GM21717 (cell line): ENCODE measurements around the gene B3GAT2.

Experiments
- ATAC-seq: cut with Tn5 transposase; IDR thresholded peaks from one replicate; pipeline ENCODE4 v1.9.1; 2021; ENCODE audit warnings: mild to moderate bottlenecking, moderate library complexity; ENCODE audit not compliant: unreplicated experiment

B3GAT2 gene

DNA sequence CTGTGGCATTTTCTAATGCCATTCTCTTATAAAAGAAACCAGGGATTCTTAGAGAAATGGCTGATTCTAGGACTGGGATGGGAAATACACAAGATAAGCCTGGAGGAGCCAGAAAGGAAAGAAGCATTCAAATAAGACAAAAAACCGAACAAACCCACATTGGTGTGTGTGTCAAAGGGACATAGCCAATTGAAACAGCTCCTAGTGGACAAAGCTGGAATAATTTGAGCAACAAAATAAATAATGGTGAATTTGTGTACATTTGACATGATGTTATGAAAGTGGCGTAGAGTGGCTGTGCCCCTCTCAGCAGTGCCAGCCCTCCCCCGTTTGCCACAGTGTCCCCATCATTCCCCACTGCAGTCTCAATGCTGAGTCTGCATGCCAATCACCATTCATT lies 55.5 kb downstream of the B3GAT2 start:
- ATAC-seq: no peak

DNA sequence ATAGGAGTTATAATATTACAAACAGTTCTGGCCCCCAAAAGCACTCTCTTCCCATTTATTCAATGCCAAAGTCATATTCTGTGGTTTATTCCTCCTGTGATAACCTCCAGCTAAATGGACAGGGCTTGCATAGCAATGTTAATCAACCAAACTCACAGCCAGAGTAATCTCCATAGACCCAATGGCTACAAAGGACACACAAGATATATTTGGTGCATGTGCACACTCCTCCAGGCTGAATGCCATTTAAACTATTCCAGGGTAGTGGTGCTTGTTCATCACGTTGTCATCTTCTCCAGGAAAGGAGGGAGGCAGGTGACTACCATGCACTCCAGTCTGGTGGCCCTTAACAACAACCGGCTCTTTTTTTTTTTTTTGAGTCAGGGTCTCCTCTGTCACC lies 56.8 kb downstream of the B3GAT2 start:
- no peak for ATAC-seq

DNA sequence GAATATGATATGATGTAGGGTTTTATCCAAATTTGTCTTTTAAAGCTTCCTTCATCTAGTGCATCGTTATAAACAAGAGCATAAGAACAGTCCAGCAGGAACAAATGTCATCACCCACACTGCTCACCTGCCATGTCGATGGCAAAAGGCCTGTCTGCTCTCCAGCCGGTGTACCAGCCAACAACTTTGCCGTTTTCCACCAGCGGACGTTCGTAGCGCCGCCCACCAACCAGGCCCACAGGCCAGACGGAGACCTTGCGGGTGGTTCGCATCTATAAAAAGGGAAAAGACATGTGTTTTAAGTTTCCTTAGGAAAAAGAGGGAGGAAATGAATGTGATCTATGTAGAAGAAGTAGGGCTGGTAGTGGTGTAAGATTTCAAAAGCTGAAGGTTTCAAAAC lies 62.9 kb downstream of the B3GAT2 start:
- ATAC-seq: no peak

DNA sequence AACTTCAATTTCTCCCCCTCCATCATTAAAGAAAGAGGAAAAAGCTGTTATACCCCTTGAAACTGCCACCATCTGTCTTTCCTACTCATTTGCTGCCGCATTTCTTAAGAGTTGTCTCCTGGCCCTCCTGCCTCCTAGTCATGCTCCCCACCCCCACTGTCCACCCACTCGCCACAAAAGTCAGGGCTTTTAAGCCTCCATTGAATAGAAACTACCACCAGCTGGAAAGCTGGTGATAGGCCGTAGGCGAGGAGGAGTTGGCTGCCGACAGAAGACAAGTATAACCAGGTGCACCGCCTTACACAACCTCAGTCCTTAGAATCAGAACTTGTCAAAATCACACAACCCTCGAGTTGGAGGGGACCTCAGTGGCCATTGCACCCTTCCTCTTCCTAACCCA lies 67.6 kb downstream of the B3GAT2 start:
- ATAC-seq: no peak

DNA sequence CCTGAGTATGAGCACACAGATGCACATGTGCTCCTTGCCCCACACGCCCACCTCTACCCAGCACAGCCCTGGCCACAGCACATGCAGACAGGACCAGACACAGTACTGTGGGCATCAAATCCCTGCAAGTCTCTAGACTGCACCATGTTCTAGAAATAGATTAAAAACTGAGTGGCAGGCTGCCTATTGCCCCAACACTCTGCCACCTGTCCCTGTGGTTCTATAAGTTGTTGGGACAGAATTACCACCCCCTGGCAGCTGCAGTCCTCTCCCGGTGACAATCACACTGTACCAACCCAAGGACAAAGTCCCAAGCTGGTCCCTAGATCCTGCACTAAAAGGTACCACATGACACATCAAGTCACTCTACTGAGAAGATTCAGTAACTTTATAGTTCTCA lies 70.2 kb downstream of the B3GAT2 start:
- ATAC-seq: no peak

DNA sequence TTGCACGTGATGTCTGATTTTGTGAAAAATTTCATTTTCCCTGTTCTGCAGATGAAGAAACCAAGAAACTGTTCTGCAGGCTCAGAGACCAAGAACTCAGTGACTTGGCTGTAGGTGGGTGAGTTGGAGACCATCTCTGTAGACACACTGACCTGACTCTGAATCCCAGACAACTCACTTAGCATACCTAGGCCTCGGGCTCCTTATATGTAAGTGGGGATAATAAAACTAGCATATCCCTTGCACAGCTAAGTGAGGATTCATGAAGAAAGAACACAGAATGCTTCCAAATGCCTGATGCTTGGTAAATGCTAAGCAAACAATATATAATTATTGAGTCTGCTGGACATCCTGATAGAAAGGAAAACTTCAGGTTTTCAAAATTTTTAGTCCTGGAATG lies 70.8 kb downstream of the B3GAT2 start:
- no peak for ATAC-seq

DNA sequence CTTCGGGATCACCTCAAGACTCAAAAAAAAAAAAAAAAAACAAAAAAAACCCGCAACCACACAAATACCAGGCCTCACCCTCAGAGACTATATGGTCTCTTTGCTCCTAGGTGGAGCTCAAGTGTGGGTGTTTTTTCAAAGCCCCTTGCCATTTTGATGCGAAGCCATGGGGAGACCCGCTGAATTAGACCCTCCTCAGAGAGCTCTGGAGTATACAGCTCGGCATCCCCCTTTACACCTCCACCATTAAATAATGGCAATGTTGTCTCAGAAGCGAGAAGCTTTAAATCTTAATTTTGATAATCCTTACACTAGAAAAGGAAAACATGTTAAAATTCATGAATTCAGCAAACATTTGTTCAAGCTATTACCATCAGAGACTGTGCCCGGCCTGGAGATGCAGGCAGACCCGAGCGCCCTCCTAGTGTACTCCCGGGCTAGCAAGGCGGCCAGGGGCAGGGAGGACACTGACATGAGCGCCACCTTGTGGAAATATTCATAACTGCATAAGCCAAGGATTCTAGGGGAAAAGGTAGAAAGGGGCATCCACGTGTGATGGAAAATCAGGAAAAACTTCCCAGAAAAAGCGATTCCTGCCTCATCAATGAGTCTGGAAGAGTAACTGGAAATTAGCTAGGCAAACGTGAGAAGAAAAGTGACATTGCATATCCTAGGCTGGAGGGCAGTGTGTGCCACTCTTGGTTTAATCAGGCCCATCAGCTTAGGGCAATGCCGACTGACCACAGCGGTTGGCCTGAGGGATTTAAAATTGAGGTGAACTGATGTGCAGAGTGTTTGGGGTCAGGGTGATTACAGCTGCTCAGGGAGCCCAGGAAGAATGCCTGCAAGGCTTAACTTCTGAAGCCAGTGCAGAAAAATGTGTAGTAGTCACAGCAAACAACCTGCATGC lies 72.5 kb downstream of the B3GAT2 start:
- ATAC-seq: peak; percentile 68

DNA sequence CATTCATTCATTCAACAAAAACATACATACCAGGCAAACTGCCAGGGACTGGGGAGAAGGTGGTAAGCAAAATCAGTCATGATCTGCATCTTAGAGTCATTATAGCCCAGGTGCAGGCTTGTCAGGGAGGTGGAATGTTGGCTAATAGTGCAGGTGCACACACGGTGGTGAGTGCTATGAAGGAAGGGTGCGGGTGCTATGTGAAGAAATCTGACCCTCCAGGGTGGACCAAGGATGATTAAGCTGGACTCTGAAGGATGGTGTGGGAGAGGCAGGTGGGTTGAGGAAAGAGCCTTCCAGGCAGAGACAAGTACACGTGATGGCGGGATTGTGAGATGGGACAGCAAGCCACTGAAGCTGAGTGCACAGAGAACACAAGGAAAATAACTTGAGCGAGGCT lies 77.4 kb downstream of the B3GAT2 start:
- ATAC-seq: no peak

DNA sequence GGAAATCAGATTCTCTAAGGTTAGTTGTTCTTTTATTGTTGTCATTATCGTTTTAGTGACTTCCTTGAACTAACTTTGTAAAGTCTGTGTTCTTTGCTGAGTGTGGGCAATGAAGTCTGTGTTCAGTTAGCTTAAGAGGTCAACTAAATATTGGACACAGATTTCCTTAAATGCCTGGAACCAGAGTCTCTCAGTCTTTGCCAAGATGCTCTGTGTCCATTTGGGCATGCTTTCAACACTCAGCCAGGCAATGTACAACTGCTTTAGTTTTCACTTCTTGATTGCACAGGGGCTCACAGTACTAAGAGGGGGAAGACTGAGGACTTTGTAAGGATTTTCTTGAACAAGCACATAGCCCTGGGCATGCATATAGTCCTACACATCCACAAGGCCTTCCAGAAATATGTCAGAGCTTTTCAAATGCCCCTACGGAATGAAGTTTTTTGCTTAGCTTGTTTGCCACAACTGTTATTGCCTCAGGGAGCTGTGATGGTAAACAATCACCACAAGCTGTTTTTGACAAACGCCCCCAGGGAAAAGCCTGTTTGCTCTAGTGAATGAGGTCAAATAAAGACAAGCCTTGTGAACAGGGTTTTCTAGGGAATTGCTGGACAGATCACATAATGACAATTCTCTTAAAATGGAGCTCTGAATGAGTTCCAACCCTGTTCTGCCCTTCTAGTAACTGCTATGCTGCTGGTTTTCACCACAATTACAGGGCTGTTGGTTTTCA lies 82.5 kb downstream of the B3GAT2 start:
- no peak for ATAC-seq

DNA sequence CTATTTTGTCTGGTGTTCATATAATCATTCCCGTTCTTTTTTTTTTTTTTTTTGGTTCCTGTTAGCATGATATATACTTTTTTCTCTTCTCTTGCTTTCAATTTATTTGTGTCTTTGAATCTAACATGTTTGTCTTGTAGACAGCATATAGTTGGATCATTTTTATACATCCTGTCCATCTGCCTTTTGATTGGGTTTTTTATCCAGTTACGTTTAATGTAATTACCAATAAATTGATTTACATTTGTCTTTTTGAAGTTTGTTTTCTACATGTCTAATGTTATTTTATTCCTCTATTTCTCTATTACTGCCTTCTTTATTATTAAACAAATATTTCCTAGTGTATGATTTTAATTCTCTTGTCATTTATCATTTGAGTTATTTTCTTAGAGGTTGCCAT lies 84.4 kb downstream of the B3GAT2 start:
- ATAC-seq: no peak

DNA sequence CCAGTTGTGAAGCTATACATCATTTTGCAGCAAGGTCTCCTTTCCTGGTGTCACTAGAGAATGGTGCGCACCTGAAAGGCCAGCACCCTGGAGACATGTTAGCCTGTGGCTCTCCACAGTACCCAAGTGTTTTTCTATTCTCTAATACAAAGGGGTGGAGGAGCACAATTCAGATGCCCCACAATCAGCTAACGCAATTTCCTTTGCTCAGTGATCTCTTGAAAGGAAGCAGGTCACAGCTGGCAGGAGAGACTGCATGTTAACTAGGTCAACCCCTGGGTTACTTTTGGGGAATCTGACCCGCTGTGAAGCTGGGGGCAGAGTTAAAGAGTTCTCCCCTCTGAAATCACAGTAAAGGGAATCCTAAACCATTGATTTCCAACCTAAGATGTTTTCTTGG lies 92.5 kb downstream of the B3GAT2 start:
- ATAC-seq: no peak

DNA sequence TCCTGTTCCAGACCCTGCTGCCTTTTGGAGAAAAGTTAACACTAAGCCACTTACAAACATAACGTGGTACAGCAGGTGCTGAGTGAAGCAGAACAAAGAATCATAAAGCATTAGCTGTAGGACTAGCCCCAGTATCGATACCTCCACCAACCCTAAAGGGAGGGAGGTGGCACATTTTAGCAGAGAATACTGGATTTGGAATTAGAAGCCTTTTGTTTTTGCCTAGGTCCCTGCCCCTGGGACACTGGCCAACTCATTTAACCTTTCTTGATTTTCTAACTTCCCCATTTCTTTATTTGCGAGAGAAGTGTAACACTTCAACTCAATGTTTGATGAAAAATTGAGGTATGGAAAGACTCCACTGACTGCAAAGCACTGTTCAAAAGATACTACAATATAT lies 93.5 kb downstream of the B3GAT2 start:
- ATAC-seq: no peak

DNA sequence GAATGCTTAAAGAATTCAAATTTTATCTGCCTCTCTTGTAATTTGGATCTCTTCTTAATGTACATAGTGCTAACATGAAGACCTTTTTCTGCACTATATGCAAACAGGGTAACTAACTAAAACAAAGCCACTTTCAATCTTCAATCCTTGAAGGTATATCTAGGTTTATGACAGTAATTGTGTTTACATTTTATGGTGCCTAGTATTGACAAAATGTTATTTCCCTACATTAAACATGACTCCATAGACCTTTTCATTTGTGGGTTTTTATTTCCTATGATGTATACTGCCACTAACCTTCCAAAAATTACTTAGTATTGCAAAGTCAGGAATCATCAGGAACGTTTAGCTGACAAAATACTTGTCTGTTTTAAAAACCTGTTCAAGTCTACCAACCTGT lies 95.9 kb downstream of the B3GAT2 start:
- no peak for ATAC-seq

DNA sequence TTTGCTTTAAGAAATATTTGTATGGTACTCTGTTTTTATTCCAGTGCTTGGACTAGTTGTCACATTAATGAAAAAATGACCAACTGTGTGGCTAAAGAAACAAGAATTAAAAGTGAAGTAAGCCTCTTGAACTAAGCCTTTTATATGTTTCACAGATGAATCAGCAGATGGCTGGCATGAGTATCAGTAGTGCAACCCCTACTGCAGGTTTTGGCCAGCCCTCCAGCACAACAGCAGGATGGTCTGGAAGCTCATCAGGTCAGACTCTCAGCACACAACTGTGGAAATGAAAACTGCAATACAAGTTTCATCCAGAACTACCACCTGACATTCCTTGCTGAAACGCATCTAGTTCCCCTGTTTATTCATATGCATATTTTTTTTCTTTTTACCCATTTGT lies 96.8 kb downstream of the B3GAT2 start:
- no peak for ATAC-seq

DNA sequence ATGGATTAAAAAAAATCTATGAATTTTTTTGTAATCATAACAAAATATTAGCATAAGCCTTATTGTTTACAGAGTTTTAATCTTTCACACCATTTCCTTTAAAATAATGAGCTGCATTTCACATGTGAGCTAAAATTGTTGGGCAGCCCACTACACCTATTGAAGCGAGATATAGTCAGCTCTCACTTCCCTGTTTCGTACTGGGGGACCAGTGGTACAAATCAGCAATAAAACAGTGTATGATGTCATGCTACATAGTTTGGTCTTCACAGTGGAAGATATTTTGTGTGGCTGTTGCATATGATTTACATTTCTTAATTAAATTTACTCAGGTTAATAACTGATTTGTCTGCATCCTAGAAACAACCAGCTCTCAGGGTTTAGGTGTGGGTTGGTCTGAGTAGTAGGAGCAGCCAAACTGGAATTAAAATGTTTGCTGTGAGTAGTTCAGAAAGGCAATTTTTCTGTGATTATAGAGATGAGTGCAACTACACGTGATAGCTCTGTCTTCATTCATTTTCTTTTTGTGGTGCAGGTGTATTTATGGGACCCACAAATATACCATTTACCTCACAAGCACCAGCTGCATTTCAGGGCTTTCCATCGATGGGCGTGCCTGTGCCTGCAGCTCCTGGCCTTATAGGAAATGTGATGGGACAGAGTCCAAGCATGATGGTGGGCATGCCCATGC lies 99.3 kb downstream of the B3GAT2 start:
- peak; percentile 98 for ATAC-seq

DNA sequence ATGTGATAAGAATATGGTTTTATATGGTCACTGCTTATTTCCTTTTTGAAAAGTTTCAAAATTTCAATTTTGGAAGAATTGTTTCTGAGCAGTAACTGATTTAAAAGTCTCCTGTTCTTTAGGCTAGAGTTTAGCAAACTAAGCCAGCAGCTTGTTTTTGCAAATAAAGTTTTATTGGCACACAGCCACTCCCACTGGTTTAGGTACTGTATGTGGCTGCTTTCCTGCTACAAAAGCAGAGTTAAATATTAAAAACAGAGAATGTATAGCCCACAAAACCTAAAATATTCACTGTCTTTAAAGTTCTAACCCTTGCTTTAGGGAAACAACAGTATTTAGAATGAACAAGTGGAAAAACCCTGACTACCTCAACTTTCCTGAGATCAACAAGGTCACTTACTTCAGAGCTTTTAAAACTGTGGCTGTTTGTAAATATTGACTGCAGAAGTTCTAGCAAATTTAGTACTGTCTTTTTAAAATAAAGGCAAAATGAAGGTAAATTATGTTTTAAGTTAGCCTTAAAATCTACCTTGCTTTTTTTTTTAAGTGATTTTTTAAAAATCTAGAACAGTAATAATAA lies 104.1 kb downstream of the B3GAT2 start:
- ATAC-seq: no peak

DNA sequence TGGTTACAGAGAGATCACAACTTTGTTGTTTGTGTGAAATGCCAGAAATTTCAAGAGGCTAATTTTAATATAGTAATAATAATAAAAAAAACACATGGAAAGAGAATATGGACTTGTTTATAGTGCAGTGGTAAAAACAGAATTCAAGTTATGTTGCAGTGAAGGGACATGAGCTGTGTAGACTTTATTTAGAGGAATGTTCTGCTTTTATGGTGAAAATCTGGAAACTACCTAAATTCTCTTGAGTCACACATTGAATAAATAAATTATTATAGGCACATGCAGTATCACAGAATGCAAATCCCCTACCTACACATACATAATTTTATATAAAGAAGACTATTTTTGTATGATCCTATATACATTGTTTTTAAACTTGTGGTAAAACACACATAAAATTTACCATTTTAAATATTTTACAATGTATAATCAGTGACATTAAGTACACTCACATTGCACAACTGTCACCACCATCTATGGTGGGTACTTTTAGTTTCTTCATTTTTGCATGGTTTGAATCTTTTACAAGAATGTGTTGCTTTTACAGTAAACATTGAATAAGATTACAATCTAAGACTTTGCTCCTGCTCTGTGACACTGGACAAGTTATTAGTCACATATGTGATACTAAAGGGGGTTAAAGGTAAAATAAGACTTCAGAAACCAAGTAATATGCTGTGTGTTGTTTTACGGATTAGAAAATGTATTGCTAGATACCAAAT lies 107.4 kb downstream of the B3GAT2 start:
- ATAC-seq: no peak

DNA sequence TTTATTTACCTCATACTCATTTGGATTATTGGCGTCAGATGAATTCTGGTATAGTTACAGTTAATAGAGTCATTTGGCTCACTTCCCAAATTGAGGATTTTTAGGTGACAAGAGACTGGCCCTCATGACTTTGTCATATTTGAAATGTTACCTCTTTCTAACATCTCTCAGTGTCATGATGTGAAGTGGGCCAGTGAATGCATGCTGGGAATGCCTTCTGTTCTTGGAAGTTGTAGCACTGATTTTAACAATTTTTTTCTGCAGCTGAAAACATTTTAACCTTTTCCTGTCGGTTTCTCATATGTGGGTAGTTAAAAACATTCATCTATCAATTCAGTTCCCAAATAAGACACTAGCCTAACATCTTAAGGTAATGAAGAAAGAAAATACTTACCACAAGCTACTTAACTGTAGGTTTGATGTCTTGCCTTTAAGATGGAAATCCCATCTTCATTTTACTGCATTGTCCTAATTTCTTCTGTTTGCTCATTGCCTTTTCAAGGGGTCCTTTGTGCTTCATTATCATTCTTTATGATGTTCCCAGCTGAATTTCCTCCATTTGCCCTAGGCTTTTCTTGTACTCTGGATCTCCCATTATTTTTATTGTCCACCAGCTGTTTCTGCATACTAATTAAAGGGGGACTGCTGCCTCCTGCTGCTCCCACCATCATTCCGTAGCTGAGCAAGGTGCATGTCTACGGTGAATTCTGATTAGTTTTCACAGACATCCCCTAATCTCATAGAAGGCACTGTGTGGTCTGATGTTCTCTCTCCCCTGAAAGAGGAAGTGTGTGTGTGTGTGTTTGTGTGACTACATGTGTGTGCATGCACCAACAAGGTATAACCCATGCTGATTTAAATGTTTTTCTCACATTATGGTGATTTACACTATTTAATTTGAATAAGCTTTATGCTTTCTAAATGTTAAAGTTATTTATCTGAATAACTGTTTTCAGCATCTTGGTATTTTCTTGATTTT lies 109.5 kb downstream of the B3GAT2 start:
- ATAC-seq: no peak

DNA sequence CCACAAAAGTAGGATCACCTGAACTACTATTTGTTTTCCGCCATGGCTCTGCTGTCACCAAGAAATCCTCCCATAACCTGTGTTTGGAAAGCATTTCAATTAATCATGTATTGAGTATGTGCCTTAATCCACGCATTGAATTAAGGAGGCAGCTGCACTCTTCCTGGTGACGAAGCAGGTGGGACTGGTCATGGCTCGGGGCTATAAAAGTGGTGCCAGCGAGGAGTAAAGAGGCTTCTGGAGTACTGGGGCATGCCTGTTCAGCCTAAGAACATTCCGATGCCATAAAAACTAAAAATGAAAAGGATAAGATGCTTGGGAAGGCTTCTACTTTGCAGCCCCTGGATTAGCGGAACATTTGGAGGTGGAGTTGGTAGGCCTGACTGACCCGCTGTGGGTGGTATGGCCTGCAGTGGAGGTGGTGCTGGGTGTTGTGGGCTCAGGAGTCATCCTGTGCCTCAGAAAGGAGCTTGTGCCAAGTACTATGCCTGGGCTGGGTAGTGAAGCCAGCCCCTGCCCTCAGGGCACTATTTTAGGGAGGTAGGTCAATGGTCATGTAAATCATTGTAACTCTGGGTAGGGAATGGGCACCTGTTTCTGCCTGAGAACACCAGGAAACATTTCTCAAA lies 110.5 kb downstream of the B3GAT2 start:
- no peak for ATAC-seq
